Mammary epithelial cell (primary cell): ENCODE measurements around the gene FMNL2.

Experiments used
- CTCF ChIP-seq, 2 donors: IDR thresholded peaks in 1 of 2; conservative IDR thresholded peaks in 1 of 2; 2 replicates each; pipeline ENCODE4 v1.5.1; 2011 to 2012; ENCODE audit warnings: inconsistent platforms in 2 of 2, low read length in 2 of 2, mild to moderate bottlenecking in 2 of 2, control low read depth in 1 of 2, low read depth in 1 of 2; ENCODE audit not compliant: insufficient read depth in 1 of 2; ENCODE audit errors: extremely low read depth in 1 of 2
- EZH2 ChIP-seq: IDR thresholded peaks from 2 replicates; pipeline ENCODE4 v1.6.1; 2012; ENCODE audit warnings: low read length, inconsistent platforms, borderline replicate concordance

- TF ChIP-seq EZH2 (no peak), CTCF (conservative IDR thresholded peaks at IDR 0.05 in 1 of 2, IDR thresholded peaks at IDR 0.05 in 1 of 2; ENCODE audit: extremely low read depth in 1 of 2, insufficient read depth in 1 of 2, low read depth in 1 of 2, low read length in 2 of 2) (no peak)
Measured at GRCh38 chr2:152460567-152460966, 125.6 kb downstream of the FMNL2 start.
